Fibroblast of lung (primary cell): ENCODE measurements around the gene NRAP.

Source experiments
- EZH2 ChIP-seq: IDR thresholded peaks from 2 replicates; pipeline ENCODE4 v1.5.1; 2012; ENCODE audit warnings: low read length, control low read depth, mild to moderate bottlenecking; ENCODE audit errors: missing control alignments
- TF ChIP-seq, protein P1 (sequence below), 2 donors: IDR thresholded peaks in 1 of 2; conservative IDR thresholded peaks in 1 of 2; 1 replicate in 1 of 2; 2 replicates in 1 of 2; pipeline ENCODE4 v1.5.1; 2011 to 2012; ENCODE audit warnings: low read length in 2 of 2, control low read depth in 1 of 2, inconsistent platforms in 1 of 2, low read depth in 1 of 2, mild to moderate bottlenecking in 1 of 2

- TF ChIP-seq, protein P1, sequence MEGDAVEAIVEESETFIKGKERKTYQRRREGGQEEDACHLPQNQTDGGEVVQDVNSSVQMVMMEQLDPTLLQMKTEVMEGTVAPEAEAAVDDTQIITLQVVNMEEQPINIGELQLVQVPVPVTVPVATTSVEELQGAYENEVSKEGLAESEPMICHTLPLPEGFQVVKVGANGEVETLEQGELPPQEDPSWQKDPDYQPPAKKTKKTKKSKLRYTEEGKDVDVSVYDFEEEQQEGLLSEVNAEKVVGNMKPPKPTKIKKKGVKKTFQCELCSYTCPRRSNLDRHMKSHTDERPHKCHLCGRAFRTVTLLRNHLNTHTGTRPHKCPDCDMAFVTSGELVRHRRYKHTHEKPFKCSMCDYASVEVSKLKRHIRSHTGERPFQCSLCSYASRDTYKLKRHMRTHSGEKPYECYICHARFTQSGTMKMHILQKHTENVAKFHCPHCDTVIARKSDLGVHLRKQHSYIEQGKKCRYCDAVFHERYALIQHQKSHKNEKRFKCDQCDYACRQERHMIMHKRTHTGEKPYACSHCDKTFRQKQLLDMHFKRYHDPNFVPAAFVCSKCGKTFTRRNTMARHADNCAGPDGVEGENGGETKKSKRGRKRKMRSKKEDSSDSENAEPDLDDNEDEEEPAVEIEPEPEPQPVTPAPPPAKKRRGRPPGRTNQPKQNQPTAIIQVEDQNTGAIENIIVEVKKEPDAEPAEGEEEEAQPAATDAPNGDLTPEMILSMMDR (conservative IDR thresholded peaks at IDR 0.05 in 1 of 2, IDR thresholded peaks at IDR 0.05 in 1 of 2; ENCODE audit: low read depth in 1 of 2, low read length in 2 of 2) = no peak
- no peak for TF ChIP-seq EZH2
Measured at GRCh38 chr10:113573368-113573767, 90.5 kb downstream of the NRAP start.
